Measurements from ENCODE around the gene ADRM1. TPM values are rescaled to one million over a fixed set of nuclear protein-coding genes. Genes with fewer than 3 reads are reported as not detected.

ADRM1 gene
- total and polyA plus RNA-seq, 2 experiments from 2014 or later = 206 to 243 TPM

DNA sequence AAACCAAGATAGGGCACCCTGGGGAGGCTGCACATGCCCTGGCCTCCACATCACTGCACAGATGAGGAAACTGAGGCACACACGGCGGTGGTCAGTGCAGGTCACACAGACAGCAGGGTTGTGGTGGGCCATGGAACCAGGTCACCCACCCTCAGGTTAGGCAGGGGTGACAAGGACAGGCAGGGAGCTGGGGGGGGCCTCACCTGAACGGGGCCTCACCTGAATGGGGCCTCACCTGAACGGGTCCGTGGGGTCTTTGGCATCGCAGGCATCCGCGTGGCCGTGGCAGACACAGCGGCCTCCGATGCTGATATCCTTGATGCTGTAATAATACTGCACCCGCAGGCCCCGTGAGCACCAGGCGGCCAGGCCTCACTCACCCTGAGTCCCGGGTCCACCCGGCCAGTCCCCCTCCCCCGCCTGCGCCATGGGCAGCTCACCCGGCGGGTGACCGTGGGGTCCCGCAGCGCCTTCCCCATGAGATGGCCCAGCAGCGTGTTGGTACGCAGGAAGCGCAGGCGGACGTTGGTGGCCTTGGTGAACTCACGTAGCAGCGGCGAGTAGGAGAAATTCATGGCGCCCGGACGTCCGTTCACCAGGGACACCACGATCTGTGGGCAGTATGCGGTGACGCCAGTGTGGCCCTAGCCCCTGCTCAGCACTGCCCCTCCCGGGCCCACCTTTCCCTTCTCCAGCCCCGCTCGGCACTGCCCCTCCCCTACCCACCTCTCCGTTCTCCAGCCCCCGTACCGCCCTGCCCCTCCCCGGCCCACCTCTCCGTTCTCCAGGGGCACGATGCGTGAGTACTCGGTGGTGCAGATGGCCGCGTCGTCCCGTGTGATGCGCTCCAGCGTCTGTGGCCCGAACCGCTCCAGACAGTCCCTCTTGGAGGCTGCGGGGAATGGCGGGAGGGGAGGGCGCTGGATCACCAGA lies 48.9 kb downstream of the ADRM1 start:
- Histone ChIP-seq H3K4me3 (no peak overlapping the region), H3K27me3 (ENCODE audit: insufficient read depth) (no peaks in the 10 kb centered on the region), H2AFZ (no peak overlapping the region), H4K20me1 (replicated peaks; ENCODE audit: insufficient read depth) (peaks cover 9% of the 10 kb centered on the region), H3K27ac (ENCODE audit: low read depth) (no peak overlapping the region), H3K36me3 (ENCODE audit: insufficient read depth) (peaks cover 9% of the 10 kb centered on the region), H3K9me2 (ENCODE audit: insufficient read depth) (no peaks in the 10 kb centered on the region), H3F3A (replicated peaks; ENCODE audit: low read depth) (peaks cover 16% of the 10 kb centered on the region), H3K79me2 (replicated peaks; ENCODE audit: insufficient read depth) (peaks cover 30% of the 10 kb centered on the region), H3K4me2 (no peak overlapping the region), H3K4me1 (ENCODE audit: insufficient read depth) (peaks cover 22% of the 10 kb centered on the region)
- Mint-ChIP-seq H3K9me3 (peaks cover 24% of the 10 kb centered on the region), H3K36me3 (ENCODE audit: low read depth) (peaks cover 48% of the 10 kb centered on the region), H3K27me3 (ENCODE audit: insufficient read depth, low read depth, poor library complexity) (peaks cover 11% of the 10 kb centered on the region), H3K4me1 (peaks cover 12% of the 10 kb centered on the region), H3K4me3 (no peak overlapping the region), H3K27ac (no peak overlapping the region)
- DNase-seq (ENCODE audit: low spot score) (no peak), ATAC-seq (no peak)
- TF ChIP-seq, protein P1, sequence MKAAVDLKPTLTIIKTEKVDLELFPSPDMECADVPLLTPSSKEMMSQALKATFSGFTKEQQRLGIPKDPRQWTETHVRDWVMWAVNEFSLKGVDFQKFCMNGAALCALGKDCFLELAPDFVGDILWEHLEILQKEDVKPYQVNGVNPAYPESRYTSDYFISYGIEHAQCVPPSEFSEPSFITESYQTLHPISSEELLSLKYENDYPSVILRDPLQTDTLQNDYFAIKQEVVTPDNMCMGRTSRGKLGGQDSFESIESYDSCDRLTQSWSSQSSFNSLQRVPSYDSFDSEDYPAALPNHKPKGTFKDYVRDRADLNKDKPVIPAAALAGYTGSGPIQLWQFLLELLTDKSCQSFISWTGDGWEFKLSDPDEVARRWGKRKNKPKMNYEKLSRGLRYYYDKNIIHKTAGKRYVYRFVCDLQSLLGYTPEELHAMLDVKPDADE (IDR thresholded peaks at IDR 0.05) = no peak
- TF ChIP-seq POLR2AphosphoS5 (IDR thresholded peaks at IDR 0.05; ENCODE audit: low read depth) (no peak), STAT1 (IDR thresholded peaks at IDR 0.05; ENCODE audit: unreplicated experiment) (no peak), ZNF331 (CRISPR knock-in tag; IDR thresholded peaks at IDR 0.05; ENCODE audit: low read depth) (no peak), JUNB (IDR thresholded peaks at IDR 0.05; ENCODE audit: unreplicated experiment) (no peak), CREB1 (CRISPR knock-in tag; IDR thresholded peaks at IDR 0.05; ENCODE audit: low read depth) (no peak), EZH2 (IDR thresholded peaks at IDR 0.05; ENCODE audit: low read depth, unreplicated experiment) (no peak), EZH2phosphoT487 (IDR thresholded peaks at IDR 0.05; ENCODE audit: unreplicated experiment) (no peak)
- TF ChIP-seq, protein P2, sequence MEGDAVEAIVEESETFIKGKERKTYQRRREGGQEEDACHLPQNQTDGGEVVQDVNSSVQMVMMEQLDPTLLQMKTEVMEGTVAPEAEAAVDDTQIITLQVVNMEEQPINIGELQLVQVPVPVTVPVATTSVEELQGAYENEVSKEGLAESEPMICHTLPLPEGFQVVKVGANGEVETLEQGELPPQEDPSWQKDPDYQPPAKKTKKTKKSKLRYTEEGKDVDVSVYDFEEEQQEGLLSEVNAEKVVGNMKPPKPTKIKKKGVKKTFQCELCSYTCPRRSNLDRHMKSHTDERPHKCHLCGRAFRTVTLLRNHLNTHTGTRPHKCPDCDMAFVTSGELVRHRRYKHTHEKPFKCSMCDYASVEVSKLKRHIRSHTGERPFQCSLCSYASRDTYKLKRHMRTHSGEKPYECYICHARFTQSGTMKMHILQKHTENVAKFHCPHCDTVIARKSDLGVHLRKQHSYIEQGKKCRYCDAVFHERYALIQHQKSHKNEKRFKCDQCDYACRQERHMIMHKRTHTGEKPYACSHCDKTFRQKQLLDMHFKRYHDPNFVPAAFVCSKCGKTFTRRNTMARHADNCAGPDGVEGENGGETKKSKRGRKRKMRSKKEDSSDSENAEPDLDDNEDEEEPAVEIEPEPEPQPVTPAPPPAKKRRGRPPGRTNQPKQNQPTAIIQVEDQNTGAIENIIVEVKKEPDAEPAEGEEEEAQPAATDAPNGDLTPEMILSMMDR (conservative IDR thresholded peaks at IDR 0.05; ENCODE audit: low read depth in 2 of 2) = no peak
- TF ChIP-seq, protein P3, sequence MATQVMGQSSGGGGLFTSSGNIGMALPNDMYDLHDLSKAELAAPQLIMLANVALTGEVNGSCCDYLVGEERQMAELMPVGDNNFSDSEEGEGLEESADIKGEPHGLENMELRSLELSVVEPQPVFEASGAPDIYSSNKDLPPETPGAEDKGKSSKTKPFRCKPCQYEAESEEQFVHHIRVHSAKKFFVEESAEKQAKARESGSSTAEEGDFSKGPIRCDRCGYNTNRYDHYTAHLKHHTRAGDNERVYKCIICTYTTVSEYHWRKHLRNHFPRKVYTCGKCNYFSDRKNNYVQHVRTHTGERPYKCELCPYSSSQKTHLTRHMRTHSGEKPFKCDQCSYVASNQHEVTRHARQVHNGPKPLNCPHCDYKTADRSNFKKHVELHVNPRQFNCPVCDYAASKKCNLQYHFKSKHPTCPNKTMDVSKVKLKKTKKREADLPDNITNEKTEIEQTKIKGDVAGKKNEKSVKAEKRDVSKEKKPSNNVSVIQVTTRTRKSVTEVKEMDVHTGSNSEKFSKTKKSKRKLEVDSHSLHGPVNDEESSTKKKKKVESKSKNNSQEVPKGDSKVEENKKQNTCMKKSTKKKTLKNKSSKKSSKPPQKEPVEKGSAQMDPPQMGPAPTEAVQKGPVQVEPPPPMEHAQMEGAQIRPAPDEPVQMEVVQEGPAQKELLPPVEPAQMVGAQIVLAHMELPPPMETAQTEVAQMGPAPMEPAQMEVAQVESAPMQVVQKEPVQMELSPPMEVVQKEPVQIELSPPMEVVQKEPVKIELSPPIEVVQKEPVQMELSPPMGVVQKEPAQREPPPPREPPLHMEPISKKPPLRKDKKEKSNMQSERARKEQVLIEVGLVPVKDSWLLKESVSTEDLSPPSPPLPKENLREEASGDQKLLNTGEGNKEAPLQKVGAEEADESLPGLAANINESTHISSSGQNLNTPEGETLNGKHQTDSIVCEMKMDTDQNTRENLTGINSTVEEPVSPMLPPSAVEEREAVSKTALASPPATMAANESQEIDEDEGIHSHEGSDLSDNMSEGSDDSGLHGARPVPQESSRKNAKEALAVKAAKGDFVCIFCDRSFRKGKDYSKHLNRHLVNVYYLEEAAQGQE (IDR thresholded peaks at IDR 0.05; ENCODE audit: unreplicated experiment) = no peak
- TF ChIP-seq, protein P4, sequence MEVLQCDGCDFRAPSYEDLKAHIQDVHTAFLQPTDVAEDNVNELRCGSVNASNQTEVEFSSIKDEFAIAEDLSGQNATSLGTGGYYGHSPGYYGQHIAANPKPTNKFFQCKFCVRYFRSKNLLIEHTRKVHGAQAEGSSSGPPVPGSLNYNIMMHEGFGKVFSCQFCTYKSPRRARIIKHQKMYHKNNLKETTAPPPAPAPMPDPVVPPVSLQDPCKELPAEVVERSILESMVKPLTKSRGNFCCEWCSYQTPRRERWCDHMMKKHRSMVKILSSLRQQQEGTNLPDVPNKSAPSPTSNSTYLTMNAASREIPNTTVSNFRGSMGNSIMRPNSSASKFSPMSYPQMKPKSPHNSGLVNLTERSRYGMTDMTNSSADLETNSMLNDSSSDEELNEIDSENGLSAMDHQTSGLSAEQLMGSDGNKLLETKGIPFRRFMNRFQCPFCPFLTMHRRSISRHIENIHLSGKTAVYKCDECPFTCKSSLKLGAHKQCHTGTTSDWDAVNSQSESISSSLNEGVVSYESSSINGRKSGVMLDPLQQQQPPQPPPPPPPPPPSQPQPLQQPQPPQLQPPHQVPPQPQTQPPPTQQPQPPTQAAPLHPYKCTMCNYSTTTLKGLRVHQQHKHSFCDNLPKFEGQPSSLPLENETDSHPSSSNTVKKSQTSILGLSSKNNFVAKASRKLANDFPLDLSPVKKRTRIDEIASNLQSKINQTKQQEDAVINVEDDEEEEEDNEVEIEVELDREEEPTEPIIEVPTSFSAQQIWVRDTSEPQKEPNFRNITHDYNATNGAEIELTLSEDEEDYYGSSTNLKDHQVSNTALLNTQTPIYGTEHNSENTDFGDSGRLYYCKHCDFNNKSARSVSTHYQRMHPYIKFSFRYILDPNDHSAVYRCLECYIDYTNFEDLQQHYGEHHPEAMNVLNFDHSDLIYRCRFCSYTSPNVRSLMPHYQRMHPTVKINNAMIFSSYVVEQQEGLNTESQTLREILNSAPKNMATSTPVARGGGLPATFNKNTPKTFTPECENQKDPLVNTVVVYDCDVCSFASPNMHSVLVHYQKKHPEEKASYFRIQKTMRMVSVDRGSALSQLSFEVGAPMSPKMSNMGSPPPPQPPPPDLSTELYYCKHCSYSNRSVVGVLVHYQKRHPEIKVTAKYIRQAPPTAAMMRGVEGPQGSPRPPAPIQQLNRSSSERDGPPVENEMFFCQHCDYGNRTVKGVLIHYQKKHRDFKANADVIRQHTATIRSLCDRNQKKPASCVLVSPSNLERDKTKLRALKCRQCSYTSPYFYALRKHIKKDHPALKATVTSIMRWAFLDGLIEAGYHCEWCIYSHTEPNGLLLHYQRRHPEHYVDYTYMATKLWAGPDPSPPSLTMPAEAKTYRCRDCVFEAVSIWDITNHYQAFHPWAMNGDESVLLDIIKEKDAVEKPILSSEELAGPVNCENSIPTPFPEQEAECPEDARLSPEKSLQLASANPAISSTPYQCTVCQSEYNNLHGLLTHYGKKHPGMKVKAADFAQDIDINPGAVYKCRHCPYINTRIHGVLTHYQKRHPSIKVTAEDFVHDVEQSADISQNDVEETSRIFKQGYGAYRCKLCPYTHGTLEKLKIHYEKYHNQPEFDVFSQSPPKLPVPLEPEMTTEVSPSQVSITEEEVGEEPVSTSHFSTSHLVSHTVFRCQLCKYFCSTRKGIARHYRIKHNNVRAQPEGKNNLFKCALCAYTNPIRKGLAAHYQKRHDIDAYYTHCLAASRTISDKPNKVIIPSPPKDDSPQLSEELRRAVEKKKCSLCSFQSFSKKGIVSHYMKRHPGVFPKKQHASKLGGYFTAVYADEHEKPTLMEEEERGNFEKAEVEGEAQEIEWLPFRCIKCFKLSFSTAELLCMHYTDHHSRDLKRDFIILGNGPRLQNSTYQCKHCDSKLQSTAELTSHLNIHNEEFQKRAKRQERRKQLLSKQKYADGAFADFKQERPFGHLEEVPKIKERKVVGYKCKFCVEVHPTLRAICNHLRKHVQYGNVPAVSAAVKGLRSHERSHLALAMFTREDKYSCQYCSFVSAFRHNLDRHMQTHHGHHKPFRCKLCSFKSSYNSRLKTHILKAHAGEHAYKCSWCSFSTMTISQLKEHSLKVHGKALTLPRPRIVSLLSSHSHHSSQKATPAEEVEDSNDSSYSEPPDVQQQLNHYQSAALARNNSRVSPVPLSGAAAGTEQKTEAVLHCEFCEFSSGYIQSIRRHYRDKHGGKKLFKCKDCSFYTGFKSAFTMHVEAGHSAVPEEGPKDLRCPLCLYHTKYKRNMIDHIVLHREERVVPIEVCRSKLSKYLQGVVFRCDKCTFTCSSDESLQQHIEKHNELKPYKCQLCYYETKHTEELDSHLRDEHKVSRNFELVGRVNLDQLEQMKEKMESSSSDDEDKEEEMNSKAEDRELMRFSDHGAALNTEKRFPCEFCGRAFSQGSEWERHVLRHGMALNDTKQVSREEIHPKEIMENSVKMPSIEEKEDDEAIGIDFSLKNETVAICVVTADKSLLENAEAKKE (CRISPR knock-in tag; IDR thresholded peaks at IDR 0.05) = no peak

Measured in GM23338 (cell line).